HG03139 (cell line): ENCODE results near the gene LSS.
"Not testable (repeated sequence)": the region's sequence is repeated elsewhere in the genome, so short reads cannot be mapped to it uniquely, and the experiment has no call there.

Experiments used
- ATAC-seq: cut with Tn5 transposase; IDR thresholded peaks from one replicate; pipeline ENCODE4 v1.9.1; 2021; ENCODE audit not compliant: unreplicated experiment

The LSS gene

DNA sequence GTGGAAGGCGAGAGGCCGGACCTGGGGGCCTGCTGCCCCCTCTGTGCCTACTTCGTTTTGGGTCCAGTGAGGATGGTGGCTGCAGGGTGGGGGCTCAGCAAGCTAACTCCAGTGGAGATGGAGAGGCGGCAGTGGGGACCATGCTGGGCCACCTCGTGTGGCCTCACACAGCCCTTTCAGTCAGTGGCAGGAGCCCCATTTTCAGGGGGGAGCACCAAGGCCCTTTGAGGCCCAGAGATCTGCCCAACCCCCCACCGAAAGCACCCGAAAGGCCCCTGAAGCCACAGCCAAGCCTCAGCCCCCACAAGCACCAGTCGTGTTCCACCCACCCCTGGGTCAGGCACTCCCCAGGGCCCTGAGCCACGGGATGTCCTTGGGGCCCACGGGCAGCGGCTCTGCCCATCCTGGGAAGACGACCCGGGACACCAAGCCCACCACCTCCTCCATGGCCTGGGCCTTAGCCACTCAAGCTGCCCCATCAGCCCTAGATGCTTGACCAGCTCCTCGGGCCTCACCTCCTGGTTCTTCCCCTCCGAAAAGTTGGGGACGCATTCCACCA, 73.5 kb downstream of the LSS start:
- ATAC-seq: no peak

DNA sequence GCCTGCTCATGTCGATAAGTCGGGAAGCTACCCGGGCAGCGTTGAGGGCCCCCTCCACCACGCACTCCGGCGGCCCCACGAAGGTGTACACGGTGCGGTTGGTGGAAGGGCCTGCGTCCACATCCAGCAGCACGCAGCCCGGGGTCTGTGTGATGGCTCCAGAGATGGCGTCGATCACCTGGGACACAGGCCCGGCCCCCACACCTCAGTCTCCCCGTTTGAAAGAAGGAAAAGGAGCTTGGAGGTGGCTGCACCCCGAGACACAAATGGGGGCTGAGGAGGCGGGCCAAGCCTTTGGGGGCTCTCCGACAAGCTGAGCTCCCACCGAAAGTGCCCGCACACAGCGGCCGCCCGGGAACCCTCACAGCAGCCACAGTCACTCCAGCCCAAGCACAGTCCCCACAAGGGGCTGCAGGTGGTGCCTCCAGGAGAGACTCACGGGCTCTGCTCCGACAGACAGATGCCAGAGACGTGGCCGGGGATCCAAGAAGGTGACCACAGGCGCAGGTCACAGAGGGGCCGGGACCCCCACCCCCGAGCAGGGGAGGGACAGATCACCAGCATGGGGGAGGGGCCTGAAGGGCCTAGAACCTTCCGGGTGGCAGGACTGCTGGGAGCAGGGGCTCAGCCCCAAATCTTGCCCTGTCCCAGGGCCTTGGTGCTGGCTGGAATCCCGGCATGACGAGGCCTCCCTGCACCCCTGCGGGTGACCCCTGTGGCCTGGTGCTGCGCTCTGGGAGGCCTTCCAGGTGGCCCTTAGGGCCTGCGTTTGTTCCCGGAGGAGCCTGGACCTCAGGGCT, 74.2 kb downstream of the LSS start:
- ATAC-seq: no peak

DNA sequence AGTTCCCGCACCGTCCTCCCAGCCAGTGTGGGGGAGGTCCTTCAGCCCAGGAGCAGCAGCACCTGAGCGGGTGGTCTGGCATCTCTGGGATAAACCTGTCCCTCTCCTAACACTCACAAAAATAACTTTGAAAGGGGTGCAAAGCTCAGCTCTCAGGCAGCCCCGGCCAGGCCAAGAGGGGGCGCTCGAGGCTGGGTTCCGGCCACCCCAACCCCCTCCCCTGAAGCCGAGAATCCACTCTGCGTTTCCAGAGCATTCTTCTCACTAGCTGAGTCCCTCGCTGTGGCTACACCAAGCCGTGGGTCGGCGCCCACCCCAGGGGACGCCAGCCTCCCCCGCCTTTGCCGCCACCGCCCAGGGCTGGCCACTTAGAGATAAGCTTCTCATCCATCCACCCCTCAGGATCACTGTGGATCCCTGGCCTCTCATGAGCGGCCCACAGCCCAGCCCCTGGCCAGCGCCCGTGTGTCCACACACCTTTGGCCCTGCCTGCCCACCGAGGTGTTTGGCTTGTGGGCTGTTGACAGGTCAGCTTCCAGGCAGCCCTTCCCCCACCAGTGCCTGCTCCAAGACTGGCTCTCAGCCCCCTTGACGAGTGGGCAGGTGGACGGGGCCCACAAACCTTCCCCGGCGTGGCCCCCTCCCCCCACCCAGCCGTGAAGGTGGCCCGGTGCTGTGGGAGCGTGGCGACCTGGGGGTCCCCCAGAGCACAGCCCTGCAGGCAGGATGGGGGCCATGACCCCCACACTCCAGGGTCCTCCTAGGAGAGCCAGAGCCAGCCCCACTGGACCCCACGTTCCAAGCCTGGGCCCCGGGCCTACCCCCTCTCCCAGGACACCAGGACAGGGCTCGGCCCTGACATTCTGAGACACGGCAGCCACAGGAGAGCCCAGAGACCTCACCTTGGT, 75.1 kb downstream of the LSS start:
- ATAC-seq: no peak

DNA sequence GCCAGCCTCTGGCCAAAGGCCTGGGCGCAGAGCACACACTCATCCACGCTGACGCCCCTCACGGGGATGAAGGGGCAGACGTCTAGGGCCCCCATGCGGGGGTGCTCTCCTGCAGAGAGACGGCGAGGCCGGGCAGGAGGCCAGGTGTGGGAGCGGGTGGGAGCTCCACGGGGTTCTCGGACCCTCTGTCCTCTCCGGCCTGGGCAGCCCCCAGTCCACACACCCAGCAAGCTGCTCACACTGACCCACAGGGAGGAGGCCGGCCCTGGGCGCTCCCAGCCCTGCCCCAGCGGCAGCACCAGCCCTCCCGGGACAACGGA, 75.7 kb downstream of the LSS start:
- no peak for ATAC-seq

DNA sequence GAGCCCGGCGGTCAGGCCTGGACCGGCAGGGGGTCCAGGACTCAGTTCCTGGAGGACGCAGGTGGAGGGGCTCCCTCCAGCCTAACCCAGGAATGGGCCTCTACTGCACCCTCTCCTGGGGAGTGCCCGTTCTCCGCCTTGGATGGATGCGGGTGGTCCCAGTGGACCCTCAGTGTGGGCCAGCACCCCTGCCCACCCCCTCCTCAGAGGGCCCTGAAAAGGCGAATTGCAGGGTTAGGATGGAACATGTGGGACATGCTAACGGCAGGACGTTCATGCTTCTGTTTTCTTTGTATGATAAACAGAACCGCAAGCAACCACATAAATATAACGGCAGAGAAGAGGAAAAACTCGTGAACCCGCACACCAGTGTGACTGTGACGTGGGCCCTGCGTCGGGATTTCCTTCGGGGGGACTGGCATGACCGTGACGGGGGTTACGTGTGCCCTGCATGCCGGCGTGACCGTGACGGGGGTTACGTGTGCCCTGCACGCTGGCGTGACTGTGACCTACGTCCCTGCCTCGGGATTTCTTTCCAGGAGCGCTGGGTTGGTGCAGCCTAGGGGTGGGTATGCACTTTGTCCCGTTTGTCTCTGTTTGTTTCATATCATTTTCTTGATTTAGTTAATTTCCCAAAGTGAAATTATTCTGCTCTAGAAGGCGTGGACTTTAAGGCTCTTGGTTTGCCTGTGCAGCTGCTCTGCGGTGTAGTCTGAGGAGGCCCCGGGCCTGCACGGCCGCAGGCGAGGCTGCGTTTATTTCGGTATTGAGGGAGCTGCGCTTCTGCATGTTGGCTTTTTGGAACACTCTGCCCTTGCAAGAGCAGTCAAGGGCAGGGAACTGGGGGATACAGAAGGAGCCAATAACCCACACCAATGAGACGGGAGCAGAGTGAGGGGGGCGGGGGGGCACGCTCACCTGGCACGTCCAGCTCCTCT, 76.3 kb downstream of the LSS start:
- no peak for ATAC-seq

DNA sequence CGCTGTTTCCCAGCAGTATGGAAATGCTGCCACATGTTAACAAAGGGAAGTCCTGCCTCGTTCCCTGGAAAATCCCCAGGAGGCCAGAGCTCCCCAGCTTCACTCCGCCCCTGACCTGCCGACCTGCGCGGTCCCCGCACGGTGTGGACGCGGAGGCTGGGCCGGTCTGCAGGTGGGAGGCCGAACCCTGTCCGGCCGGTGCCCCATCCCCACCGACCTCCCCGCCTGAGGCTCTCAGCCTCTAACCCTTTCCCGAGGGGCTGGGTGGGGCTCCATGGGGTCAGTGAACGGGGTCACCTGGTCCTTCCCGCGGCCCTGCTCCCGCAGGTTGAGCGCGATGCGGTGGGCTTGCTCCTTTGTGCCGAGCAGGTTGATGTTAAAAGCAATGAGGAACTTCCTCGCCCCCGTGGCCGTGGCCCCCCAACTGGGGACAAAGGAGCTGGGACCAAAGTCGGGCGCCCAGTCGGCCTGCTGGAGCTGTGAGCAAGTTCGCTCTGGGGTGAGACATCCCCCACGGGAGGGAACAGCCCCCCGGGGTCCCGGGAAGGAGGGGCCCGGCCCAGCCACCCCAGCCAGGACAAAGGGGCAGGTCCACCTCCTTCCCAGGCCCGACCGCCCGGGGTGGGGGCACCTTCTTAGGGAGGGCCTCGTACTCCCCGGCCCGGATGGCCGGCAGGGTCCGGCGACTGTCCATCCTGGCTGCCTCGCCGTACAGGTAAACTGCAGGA, 77.1 kb downstream of the LSS start:
- no peak for ATAC-seq

DNA sequence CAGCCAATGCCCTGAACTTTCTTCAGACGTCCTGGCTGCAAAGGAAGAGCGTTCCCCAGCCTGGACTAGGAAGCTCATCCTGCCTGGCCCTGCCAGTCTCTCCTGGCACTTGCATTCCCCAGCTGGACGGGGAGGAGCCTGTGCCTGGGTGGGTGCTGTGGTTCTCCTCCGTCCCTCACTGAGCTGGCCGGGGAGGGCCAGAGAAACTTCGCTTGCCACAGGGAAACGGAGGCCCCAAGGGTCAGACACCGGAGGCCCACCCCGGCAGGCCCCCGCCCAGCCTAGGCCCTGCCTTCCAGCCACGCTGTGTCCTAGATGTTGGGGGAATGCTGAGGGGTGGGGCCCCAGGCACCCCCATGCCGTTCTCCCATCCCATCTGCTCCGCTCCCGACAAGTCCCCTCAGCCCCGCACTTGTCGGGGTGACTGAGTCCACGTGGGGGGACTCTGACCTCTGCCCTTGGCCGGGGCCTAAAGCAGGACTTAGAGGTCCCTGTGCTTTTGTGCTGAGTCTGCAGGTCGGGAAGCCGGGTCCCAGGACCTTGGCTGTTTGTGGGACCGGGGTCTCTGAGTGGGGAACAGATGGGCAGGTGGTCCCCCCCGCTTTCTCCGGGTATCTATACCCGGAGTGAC, 78.0 kb downstream of the LSS start:
- ATAC-seq: no peak

DNA sequence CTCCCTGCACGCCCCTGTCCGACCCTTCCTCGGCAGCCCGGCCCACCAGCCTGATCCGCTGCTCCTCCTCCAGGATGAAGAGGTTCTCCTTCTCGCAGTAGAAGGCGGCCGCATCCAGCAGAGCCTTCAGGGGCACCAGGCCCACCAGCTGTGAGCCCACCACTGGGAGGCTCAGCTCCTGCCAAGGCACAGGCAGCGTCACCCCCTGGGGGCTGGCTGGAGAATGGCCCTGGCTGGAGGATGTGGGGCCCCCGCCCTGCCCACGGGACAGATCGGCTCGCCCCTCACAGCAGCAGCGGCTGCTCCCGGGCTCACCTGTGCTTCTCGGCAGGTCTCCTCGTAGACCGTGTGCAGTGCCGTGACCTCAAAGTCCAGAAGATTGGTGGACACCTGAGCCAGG, 78.5 kb downstream of the LSS start:
- ATAC-seq: no peak

DNA sequence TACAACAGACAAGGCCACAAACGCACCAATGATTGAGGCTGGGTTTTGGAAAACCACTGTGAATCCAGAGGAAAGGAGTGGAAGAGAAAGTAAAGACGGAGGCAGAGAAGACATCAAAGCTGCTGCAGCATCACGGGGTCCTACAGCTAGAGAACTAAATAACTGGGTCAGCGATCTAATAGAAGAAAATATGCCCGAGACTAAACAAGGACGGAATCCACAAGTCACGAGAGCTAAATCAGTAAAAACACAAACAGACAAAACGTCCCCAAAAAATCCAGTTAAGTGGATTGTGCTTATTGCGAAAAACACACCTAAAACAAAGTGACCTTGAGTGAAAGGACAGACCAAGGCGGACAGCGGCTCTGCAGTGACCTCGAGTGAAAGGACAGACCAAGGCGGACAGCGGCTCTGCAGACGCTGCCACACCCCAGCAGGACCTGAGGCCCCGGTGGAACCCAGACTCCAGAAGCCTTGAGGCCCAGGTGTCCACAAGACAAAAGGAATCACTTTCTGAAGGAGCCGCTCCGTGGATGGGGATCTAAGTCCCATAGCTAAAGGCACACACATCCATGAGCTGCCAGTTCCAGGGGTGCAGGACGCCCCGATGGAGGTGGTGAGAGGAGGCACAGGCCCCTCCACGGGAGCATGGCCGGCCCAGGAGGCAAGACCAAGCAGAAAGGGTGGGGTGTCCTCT, 79.2 kb downstream of the LSS start:
- ATAC-seq: no peak

DNA sequence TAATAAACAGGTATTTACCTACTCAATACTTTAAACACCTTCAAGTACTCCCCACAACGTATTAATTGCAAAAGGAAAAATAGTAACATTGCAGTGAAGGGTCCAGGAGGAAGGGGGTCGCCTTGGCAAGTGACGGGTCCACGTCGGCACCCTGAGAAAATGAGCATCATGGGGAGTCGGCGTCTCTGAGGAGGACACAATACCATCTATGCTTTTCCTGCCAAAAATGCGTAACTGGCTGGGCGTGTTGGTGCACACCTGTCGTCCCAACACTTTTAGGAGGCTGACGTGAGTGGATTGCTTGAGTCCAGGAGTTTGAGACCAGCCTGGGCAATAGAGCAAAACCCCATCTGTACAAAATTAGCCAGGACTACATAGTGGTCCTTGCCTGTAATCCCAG, 80.5 kb downstream of the LSS start:
- no peak for ATAC-seq

DNA sequence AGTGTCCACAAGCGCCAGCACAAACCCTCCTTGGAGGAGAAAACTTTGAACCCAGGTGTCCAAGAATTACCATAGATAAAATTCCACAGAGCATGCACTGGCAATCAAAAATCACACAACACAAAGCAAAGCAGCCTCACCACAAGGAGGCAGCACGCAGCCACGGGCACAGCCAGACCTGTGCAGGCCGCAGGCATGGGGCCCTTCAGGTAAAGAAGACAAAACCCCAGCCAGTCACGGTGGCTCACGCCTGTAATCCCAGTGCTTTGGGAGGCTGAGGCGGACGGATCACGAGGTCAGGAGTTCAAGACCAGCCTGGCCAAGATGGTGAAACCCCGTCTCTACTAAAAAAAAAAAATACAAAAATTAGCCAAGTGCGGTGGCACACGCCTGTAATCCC, 81.1 kb downstream of the LSS start:
- not testable (repeated sequence) for ATAC-seq

DNA sequence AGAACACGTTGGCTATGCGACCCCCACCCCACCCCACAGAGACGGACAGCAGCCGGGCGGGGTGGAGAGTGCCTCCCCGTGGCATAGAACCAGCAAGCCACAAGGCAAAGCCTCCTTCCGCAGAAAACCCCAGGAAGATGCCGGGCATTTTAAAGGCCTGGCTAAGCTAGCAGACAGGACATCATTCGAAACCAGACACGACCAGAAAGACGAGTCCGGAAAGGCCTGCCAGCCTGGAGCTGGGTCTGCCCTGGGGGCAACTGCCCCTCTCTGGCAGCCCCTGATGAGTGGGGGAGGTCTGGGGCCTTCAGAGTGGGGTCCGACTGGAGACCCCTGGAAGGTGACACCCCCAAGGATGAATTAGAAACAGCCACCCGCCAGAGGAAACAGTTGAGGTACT, 81.7 kb downstream of the LSS start:
- no peak for ATAC-seq

DNA sequence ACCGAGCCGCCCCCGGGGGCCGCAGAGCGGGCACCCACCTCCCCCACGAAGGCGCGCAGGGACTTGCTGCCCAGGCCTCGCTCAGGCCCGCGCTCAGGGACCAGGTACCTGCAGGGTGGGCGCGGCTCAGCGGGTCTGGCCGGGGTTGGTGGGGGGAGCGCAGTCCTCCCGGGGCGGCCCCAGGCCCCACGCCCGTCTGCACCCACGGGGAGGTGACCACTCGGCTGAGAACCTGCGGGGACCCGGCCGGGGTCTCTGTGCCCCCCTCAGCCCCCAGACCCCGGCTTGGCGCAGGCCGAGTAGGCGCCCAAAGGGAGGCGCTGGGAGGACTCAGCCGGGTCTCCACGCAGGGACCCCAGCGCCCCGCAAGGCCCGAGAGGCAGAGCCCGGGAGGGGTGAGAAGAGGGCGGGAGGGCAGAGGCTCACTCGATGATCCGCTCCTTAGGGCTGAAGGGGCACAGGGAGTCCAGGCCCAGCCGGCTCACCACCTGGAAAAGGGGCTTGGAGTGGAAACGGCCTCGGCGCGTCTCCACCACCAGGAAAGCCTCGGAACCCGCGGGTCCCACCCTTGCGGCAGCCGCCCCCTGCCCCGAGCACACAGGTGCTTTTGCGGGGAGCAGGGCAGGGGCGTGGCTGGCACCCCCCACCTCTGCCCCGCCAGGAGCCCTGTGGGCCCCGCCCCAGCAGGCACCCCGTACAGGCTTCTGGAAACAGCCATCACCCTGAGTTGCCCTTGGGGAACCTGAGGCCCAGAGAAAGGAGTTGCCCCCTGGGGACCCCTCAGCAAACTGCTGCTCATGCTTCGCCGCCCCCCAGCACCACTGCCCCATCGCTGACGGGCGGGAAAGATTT, 82.5 kb downstream of the LSS start:
- ATAC-seq: no peak

DNA sequence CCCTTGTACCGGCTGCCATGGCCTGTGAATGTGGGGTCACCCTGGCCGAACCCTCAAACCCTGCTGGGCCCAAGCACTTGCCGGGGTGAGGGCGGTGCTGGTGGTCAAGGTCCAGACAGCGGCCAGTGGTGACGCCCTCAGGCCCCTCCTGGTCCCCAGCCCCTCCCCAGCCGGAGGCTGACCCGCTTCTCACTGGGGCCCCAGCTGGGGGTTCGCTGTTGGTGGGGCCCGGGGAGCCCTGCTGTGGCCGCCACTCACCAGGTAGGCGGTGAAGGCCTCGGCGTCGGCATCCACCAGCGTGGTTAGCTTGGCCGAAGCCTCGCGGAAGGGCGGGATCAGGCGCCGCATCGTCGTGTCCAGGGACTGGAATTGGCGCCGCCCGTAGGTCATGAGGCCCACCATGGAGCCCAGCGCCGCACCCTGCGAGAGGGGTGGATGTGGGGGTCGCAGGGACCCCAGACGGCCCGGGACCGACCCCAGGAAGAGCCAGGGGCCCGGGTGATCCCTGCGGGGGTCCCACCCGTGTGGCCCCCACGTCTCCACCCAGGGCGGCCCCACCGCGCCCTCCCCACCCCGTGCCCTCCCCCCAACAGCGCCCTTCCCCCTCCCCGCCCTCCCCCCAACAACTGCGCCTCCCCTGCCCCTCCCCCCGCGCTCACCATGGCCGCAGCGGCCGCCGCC, 83.3 kb downstream of the LSS start:
- no peak for ATAC-seq

DNA sequence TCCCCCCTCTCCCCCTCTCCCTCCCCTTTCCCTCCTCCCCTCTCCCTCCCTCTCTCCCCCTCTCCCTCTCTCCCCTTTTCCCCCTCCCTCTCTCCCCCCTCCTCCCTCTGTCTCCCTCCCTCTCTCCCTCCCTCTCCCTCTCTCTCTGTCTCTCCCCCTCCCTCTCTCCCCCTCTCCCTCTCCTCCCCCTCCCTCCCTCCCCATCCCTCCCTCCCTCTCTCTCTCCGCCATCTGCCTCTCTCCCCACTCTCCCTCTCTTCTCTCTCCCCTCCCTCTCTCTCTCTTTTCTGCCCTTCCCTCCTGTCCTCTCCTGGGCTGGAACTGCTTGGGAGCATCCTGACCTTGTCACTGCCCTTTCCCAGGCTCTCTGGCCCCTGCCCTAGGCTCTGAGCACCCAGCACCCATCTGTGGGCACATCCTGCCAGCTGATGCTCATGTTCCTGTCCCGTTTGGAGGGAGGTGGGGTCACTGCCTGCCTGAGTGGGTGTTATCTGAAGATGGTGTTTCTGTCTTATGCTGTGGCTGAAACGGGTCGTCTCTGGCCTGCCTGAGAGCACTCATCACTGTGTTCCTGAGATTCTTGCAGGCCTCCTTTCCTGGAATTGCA, 84.0 kb downstream of the LSS start:
- ATAC-seq: no peak

DNA sequence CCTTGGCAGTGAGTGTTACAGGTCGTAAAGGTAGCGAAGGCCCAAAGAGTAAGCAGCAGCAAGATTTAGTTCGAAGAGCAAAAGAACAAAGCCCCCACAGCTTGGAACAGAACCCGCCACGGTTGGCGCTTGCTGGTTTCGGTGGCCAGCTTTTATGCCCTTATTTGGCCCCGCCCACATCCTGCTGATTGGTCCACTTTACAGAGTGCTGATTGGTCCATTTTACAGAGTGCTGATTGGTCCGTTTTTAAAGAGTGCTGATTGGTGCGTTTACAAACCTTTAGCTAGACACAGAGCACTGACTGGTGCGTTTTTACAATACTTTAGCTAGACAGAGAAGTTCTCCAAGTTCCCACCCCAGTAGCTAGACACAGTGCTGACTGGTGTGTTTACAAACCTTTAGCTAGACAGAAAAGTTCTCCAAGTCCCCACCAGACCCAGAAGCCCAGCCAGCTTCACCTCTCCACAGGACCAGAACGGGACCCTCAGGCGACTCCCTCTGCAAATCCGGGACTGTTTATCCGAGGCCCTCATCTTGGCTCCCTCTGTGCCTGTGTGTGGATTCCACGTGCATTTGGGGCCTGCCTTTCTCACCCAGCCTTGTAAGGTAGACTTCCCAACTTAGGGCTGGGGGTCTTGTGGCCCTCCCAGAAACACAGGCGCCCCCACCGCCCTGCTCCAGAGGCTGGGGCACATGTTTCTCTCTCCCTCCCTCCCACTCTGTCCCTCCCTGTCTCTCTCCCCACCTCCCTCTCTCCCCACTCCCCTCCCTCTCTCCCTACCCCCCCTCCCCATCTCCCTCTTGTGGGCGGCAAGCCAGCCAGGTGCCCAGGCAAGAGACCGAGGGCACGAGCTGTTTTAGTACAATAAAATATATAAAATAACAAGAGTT, 85.7 kb downstream of the LSS start:
- ATAC-seq: no peak
